Lung (tissue), 12 donors: Measurements from ENCODE around the gene PITPNB. TPM values are rescaled to one million over a fixed set of nuclear protein-coding genes. Genes with fewer than 3 reads are reported as not detected.

Source experiments
- ATAC-seq: fragments of 200-7000 bp; cut with Tn5 transposase; one replicate; pipeline ENCODE4 v1.9.1; 2020; ENCODE audit warnings: moderate number of reproducible peaks; ENCODE audit not compliant: insufficient read depth, low FRiP score
- DNase-seq, 3 donors: peaks; one replicate each; pipeline ENCODE4 v3.0.0-alpha.2; 2013 to 2017
- H3K27ac ChIP-seq, 2 donors: one replicate each; pipeline ENCODE4 v1.5.1; 2013; ENCODE audit warnings: mild to moderate bottlenecking in 2 of 2, moderate library complexity in 2 of 2, control low read depth in 1 of 2, inconsistent platforms in 1 of 2, low read depth in 1 of 2, low read length in 1 of 2
- H3K27me3 ChIP-seq, 3 donors: one replicate each; pipeline ENCODE4 v1.5.1; 2013; ENCODE audit warnings: low read length in 2 of 3; ENCODE audit not compliant: control insufficient read depth in 3 of 3, insufficient read depth in 3 of 3
- H3K36me3 ChIP-seq, 4 donors: one replicate each; pipeline ENCODE4 v1.5.1; 2013; ENCODE audit warnings: low read length in 4 of 4, mild to moderate bottlenecking in 1 of 4, moderate library complexity in 1 of 4; ENCODE audit not compliant: control insufficient read depth in 4 of 4, insufficient read depth in 4 of 4
- H3K4me1 ChIP-seq, 5 donors: one replicate each; pipeline ENCODE4 v1.5.1; 2013; ENCODE audit warnings: low read length in 5 of 5, mild to moderate bottlenecking in 2 of 5, moderate library complexity in 1 of 5; ENCODE audit not compliant: control insufficient read depth in 5 of 5, insufficient read depth in 5 of 5
- H3K4me3 ChIP-seq: one replicate; pipeline ENCODE4 v1.5.1; 2013; ENCODE audit warnings: mild to moderate bottlenecking, control low read depth, moderate library complexity
- H3K9ac ChIP-seq, 2 donors: one replicate each; pipeline ENCODE4 v1.5.1; 2013; ENCODE audit warnings: low read length in 2 of 2, control low read depth in 1 of 2; ENCODE audit not compliant: insufficient read depth in 1 of 2
- H3K9me3 ChIP-seq, 4 donors: one replicate each; pipeline ENCODE4 v1.5.1; 2013; ENCODE audit warnings: low read length in 3 of 4, mild to moderate bottlenecking in 1 of 4, moderate library complexity in 1 of 4; ENCODE audit not compliant: control insufficient read depth in 4 of 4, insufficient read depth in 3 of 4
- WGBS, 2 donors: extraction: QIAGEN DNeasy Blood & Tissue Kit; methylation state at CpG; one replicate each; pipeline ENCODE4 v1.1.7; 2013; 5-methylcytosine and 5-hydroxymethylcytosine counted together
- polyA plus RNA-seq, 2 donors: library from polyadenylated mRNA; stranded (reverse); fragments of 200-250 nt; gene quantifications; one replicate each; pipeline ENCODE4 v1.2.1, GENCODE V29; 2013
- total RNA-seq, 2 donors: library from RNA; depleted of rRNA in 1 of 2; stranded (reverse); fragments of >200 nt in 1 of 2; gene quantifications; one replicate each; pipeline ENCODE4 v1.2.1, GENCODE V29; 2014 to 2021
- TF ChIP-seq, protein P1 (sequence below): IDR thresholded peaks from 2 replicates; pipeline ENCODE4 v1.5.1; 2012; ENCODE audit warnings: mild to moderate bottlenecking; ENCODE audit errors: control extremely low read depth, extremely low read depth
- donor health status: control.
- donor health status: control.
- donor health status: Bipolar disorder and iron deficiency.
- donor health status: healthy.
- donor health status: DM: yes; HTN: yes; CAD: no.

Gene PITPNB
- total and polyA plus RNA-seq, 4 donors = 19.2 to 73.5 (median 37.5) TPM

DNA sequence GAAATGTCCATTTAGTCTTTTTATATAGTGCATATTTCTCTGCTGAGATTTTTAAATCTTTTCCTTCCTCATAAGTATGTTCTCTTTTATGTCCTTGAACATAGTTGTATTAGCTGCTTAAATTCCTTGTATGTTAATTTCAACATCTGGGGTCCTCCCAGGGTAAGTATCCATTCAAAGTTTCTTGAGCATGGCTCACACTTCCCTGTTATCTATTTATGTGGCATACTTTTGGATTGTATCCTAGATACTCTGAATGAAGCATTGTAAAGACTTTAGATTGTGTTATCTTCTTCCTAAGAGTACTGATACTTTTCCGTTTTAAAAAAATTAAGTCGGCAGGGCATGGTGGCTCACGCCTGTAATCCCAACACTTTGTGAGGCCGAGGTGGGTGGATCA, 28.4 kb upstream of the PITPNB start:
- no peaks in the 10 kb centered on the region for H3K9me3 ChIP-seq
- WGBS, 2 donors = 92 to 94% methylated on average over 4 of the region's 4 CpGs
- TF ChIP-seq, protein P1, sequence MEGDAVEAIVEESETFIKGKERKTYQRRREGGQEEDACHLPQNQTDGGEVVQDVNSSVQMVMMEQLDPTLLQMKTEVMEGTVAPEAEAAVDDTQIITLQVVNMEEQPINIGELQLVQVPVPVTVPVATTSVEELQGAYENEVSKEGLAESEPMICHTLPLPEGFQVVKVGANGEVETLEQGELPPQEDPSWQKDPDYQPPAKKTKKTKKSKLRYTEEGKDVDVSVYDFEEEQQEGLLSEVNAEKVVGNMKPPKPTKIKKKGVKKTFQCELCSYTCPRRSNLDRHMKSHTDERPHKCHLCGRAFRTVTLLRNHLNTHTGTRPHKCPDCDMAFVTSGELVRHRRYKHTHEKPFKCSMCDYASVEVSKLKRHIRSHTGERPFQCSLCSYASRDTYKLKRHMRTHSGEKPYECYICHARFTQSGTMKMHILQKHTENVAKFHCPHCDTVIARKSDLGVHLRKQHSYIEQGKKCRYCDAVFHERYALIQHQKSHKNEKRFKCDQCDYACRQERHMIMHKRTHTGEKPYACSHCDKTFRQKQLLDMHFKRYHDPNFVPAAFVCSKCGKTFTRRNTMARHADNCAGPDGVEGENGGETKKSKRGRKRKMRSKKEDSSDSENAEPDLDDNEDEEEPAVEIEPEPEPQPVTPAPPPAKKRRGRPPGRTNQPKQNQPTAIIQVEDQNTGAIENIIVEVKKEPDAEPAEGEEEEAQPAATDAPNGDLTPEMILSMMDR = no peak
- no peak for ATAC-seq
- no peak overlapping the region for H3K27ac ChIP-seq
- H3K9ac ChIP-seq = no peak overlapping the region
- H3K36me3 ChIP-seq = peaks cover 0 to 1% (median 0%) of the 10 kb centered on the region in 4 donors
- H3K4me1 ChIP-seq = peaks cover 0 to 11% (median 0%) of the 10 kb centered on the region in 5 donors
- no peak overlapping the region for H3K4me3 ChIP-seq
- no peak for DNase-seq
- H3K27me3 ChIP-seq = no peaks in the 10 kb centered on the region

DNA sequence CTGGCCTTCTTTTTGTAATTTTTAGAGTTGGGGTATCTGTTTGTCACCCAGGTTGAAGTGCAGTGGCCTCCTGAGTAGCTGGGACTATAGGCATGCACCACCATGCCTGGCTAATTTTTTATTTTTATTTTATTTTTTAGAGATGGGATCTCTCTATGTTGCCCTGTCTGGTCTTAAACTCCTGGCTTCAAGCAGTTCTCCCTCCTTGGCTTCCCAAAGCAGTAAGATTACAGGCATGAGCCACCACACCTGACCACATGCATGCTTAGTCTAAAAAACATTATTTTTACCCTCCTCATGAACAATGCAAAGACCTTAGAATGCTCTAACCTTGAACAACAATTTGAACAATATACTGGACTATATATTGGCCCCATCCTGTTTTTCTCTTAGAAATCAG, 22.1 kb upstream of the PITPNB start:
- no peak overlapping the region for H3K27ac ChIP-seq

DNA sequence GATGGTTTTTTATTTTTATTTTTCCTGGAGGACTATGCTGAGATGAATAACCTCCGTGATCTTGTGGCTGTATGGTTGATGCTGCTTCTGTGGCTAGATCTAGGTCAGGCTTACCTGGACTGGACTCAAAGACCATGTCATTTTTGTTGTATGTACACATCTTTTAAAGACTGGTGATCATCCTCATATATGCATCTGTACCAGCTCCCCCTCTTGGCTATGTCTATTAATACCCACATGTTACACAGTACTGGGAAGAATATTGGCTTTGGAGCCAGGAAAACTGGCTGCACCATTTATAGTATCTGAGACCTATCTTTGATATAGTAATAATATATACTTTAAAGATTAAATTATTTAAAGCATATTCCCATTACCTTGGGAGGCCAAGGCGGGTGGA, 18.4 kb upstream of the PITPNB start:
- DNase-seq = no peak
- Histone ChIP-seq H3K4me3 (no peak overlapping the region), H3K27me3 (no peaks in the 10 kb centered on the region), H3K27ac (no peak overlapping the region), H3K4me1 (peaks cover 0 to 2% (median 0%) of the 10 kb centered on the region in 5 donors), H3K9me3 (no peaks in the 10 kb centered on the region), H3K9ac (no peak overlapping the region), H3K36me3 (peaks cover 0 to 6% (median 0%) of the 10 kb centered on the region in 4 donors)
- WGBS, 2 donors = 98 to 100% methylated on average over 2 of the region's 2 CpGs
- TF ChIP-seq, protein P1 = no peak
- no peak for ATAC-seq

More for the DNA sequence above, 22.1 kb upstream of the PITPNB start:
- H3K9me3 ChIP-seq = no peaks in the 10 kb centered on the region
- TF ChIP-seq, protein P1 = no peak
- H3K27me3 ChIP-seq = no peaks in the 10 kb centered on the region
- DNase-seq (no peak), ATAC-seq (no peak)
- no peaks in the 10 kb centered on the region for H3K4me1 ChIP-seq
- H3K9ac ChIP-seq = no peak overlapping the region
- no peak overlapping the region for H3K4me3 ChIP-seq
- H3K36me3 ChIP-seq = peaks cover 0 to 1% (median under 1%) of the 10 kb centered on the region in 4 donors

DNA sequence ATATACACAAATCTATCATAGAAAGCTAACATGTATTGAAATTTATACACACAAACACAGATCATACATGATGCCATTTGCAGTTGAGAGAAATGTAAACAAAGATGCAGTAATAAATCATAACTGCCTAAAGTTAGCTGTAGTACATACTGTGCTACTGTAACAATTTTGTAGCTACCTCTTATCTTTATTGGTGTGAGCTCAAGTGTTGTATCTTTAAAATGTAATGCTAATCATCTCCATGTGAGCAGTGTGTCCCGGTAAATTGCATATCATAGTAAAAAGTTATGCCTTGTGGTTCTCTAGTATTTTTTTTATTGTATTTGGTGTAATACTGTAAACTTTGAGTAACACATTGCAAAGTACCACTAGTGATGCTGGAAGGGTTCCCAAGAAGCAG, 16.8 kb upstream of the PITPNB start:
- Histone ChIP-seq H3K36me3 (peaks cover 0 to 6% (median 0%) of the 10 kb centered on the region in 4 donors), H3K27me3 (no peaks in the 10 kb centered on the region), H3K4me3 (no peak overlapping the region), H3K9me3 (no peaks in the 10 kb centered on the region), H3K9ac (peak overlapping the region in 1 of 2 donors; percentile 9), H3K27ac (no peak overlapping the region), H3K4me1 (peaks cover 0 to 2% (median 0%) of the 10 kb centered on the region in 5 donors)
- DNase-seq (no peak), ATAC-seq (no peak)
- WGBS, 2 donors = 85 to 93% methylated on average over 1 of the region's 1 CpG
- TF ChIP-seq, protein P1 = no peak
